K562 (cell line): Measurements from ENCODE around the gene JUND. TPM values are rescaled to one million over a fixed set of nuclear protein-coding genes. Genes with fewer than 3 reads are reported as not detected.

Source experiments
- ATAC-seq: fragments of 200-7000 bp; cut with Tn5 transposase; 3 replicates; pipeline ENCODE4 v1.9.1; 2020; ENCODE audit warnings: moderate library complexity
- BruUV-seq: library from RNA; stranded (reverse); fragments of 400-500 nt; replicated peaks from 2 replicates; lab custom pipeline; 2021; lab: Mats Ljungman, UMichigan
- CTCF ChIA-PET: fragments of 300-600 bp; formaldehyde crosslinking; extraction: SDS; loops from one replicate; lab custom pipeline; 2021; ENCODE audit warnings: low intra/inter-chr PET ratio; lab: Yijun Ruan, JAX
- POLR2A ChIA-PET: fragments of 300-600, 350-650 bp; sonication (Branson Sonifier 250); formaldehyde crosslinking; extraction: SDS; loops from one replicate; lab custom pipeline; 2021; ENCODE audit warnings: antibody characterized with exemption, inconsistent platforms; lab: Yijun Ruan, JAX
- DNase-seq, 4 experiments: peaks; one replicate each; pipeline versions ENCODE4 v3.0.0 to v3.0.0-alpha.2; 2011 to 2018; ENCODE audit warnings: low spot score in 3 of 4, mixed read lengths in 3 of 4; ENCODE audit errors: extremely low read depth in 1 of 4
- FAIRE-seq: peaks from 2 replicates; lab custom pipeline; 2011; peaks lifted over from hg19 to GRCh38; lab: Jason Lieb, UNC
- H2AFZ ChIP-seq: 2 replicates; pipeline ENCODE4 v1.6.0; 2011; ENCODE audit warnings: low read depth, low read length, control low read depth, inconsistent platforms
- H3K27ac ChIP-seq: fragments of 200-600 bp; 3 replicates; pipeline ENCODE4 v1.8.0; 2011; ENCODE audit warnings: low read depth, mild to moderate bottlenecking, control low read depth, inconsistent platforms, low read length, moderate library complexity, mixed read lengths; ENCODE audit errors: extremely low read depth
- H3K27me3 ChIP-seq, 2 experiments: fragments of 300-600 bp in 1 of 2; 2 replicates in 1 of 2; 3 replicates in 1 of 2; pipeline versions ENCODE4 v1.6.0 to v1.8.0; 2011; ENCODE audit warnings: inconsistent platforms in 2 of 2, low read length in 2 of 2, mild to moderate bottlenecking in 1 of 2, mixed read lengths in 1 of 2, moderate library complexity in 1 of 2; ENCODE audit not compliant: control insufficient read depth in 2 of 2, insufficient read depth in 2 of 2
- H3K36me3 ChIP-seq: fragments of 300-600 bp; 3 replicates; pipeline ENCODE4 v1.8.0; 2011; ENCODE audit warnings: mild to moderate bottlenecking, low read length, inconsistent platforms; ENCODE audit not compliant: control insufficient read depth, insufficient read depth
- H3K4me1 ChIP-seq, 2 experiments: fragments of 200-600 bp in 1 of 2; replicated peaks in 1 of 2; 2 replicates in 1 of 2; 3 replicates in 1 of 2; pipeline versions ENCODE4 v1.5.1 to v1.8.0; 2011; ENCODE audit warnings: inconsistent platforms in 2 of 2, low read length in 2 of 2, mild to moderate bottlenecking in 1 of 2, mixed read lengths in 1 of 2, moderate library complexity in 1 of 2; ENCODE audit not compliant: control insufficient read depth in 2 of 2, insufficient read depth in 2 of 2
- H3K4me2 ChIP-seq: 2 replicates; pipeline ENCODE4 v1.6.1; 2011; ENCODE audit warnings: low read length, control low read depth, inconsistent platforms, mixed read lengths; ENCODE audit not compliant: insufficient read depth
- H3K4me3 ChIP-seq: fragments of 200-600 bp; sonication (generic), shearing (Covaris generic); 2 replicates; pipeline ENCODE4 v1.5.1; 2016; ENCODE audit warnings: control low read depth, inconsistent platforms
- H3K79me2 ChIP-seq: fragments of 200-600 bp; 3 replicates; pipeline ENCODE4 v1.8.0; 2011; ENCODE audit warnings: low read length, inconsistent platforms; ENCODE audit not compliant: control insufficient read depth, insufficient read depth
- H3K9ac ChIP-seq, 2 experiments: 2 replicates each; pipeline versions ENCODE4 v1.6.0 to v1.6.1; 2011; ENCODE audit warnings: low read depth in 2 of 2, low read length in 2 of 2, control low read depth in 1 of 2, inconsistent platforms in 1 of 2, mild to moderate bottlenecking in 1 of 2, mixed read lengths in 1 of 2; ENCODE audit not compliant: insufficient read depth in 1 of 2
- H3K9me1 ChIP-seq: one replicate; pipeline ENCODE4 v1.6.0; 2011; ENCODE audit warnings: inconsistent platforms, mild to moderate bottlenecking, low read length, moderate library complexity; ENCODE audit not compliant: control insufficient read depth, insufficient read depth
- H3K9me3 ChIP-seq: replicated peaks from 2 replicates; pipeline ENCODE4 v1.5.1; 2011; ENCODE audit warnings: low read depth, low read length, inconsistent platforms; ENCODE audit not compliant: control insufficient read depth, insufficient read depth
- H4K20me1 ChIP-seq: replicated peaks from 2 replicates; pipeline ENCODE4 v1.6.1; 2011; ENCODE audit warnings: low read length, inconsistent platforms, mixed read lengths; ENCODE audit not compliant: control insufficient read depth, insufficient read depth
- FOXA3 ChIP-seq, 2 experiments: fragments of 450-650 bp in 1 of 2; sonication (generic) in 1 of 2; formaldehyde crosslinking; IDR thresholded peaks in 1 of 2; conservative IDR thresholded peaks in 1 of 2; 2 replicates each; pipeline versions ENCODE4 v1.4.0 to v1.8.0; 2020 to 2022; ENCODE audit warnings: mild to moderate bottlenecking in 2 of 2, missing genetic modification reagents in 1 of 2
- FOXP4 ChIP-seq: sonication (generic); formaldehyde crosslinking; IDR thresholded peaks from 2 replicates; pipeline ENCODE4 v1.8.0; 2022; ENCODE audit warnings: mild to moderate bottlenecking, missing genetic modification reagents, borderline replicate concordance
- HDAC8 ChIP-seq: fragments of 450-650 bp; IDR thresholded peaks from 2 replicates; pipeline ENCODE4 v1.6.1; 2016; ENCODE audit warnings: mild to moderate bottlenecking, missing genetic modification characterization, moderate library complexity, missing compliant biosample characterization
- POLR2G ChIP-seq: fragments of 200-400 bp; formaldehyde crosslinking; IDR thresholded peaks from 2 replicates; pipeline ENCODE4 v1.6.1; 2017; ENCODE audit warnings: low read depth, mild to moderate bottlenecking, antibody characterized with exemption, low read length, moderate library complexity
- RBFOX2 ChIP-seq: fragments of 200-400 bp; formaldehyde crosslinking; IDR thresholded peaks from 2 replicates; pipeline ENCODE4 v1.6.1; 2017; ENCODE audit warnings: low read depth, mild to moderate bottlenecking, low read length, moderate library complexity
- ZNF175 ChIP-seq: fragments of 200-800 bp; sonication (Bioruptor generic); IDR thresholded peaks from 2 replicates; pipeline ENCODE4 v1.6.1; 2016; ENCODE audit warnings: low read depth, mild to moderate bottlenecking, missing genetic modification characterization, missing compliant biosample characterization
- ZNF407 ChIP-seq: fragments of 450-650 bp; IDR thresholded peaks from 2 replicates; pipeline ENCODE4 v1.6.1; 2016; ENCODE audit warnings: low read depth
- WGBS: fragments of 100-300 bp; shearing (Covaris generic); methylation state at CpG from one replicate; pipeline ENCODE4 v1.1.6; 2016; ENCODE audit warnings: low coverage, mixed read lengths; ENCODE audit not compliant: insufficient coverage; ENCODE audit errors: missing lambda C conversion rate; 5-methylcytosine and 5-hydroxymethylcytosine counted together
- in situ Hi-C: fragments of 300-500 bp; cut with MboI; formaldehyde crosslinking; loops from 4 replicates; pipeline ENCODE4 v1.15.0; 2018; ENCODE audit warnings: inconsistent platforms, mixed read lengths
- intact Hi-C: fragments of 100-400 bp; cut with micrococcal nuclease; formaldehyde crosslinking; loops from 2 replicates; pipeline ENCODE4 v1.14.2; 2022
- polyA plus RNA-seq, 8 experiments: library from polyadenylated mRNA; depleted of rRNA in 4 of 8; stranded (reverse) in 5 of 8; unstranded in 3 of 8; fragments of >200 nt; fragmentation: Nextera tagmentation in 2 of 8; fragmentation: Illumina TruSeq in 1 of 8; extraction: Ambion mirVana in 2 of 8; extraction: Trizol in 1 of 8; gene quantifications; 2 replicates each; pipeline versions ENCODE4 v1.2.1 to v1.2.3, GENCODE V29; 2011 to 2014; ENCODE audit warnings: inconsistent platforms in 1 of 8, missing spikeins in 1 of 8
- total RNA-seq, 7 experiments: library from RNA; depleted of rRNA in 6 of 7; stranded (reverse); fragments of >200 nt in 6 of 7; fragmentation: Illumina TruSeq in 2 of 7; extraction: Trizol in 2 of 7; gene quantifications; 2 replicates each; pipeline versions ENCODE4 v1.2.1 to v1.2.3, GENCODE V29; 2011 to 2021; ENCODE audit warnings: low replicate concordance in 1 of 7
- TF ChIP-seq, protein P1 (sequence below): fragments of 250-450 bp; sonication (Bioruptor Pico); IDR thresholded peaks from 2 replicates; pipeline ENCODE4 v1.8.0; 2022; ENCODE audit warnings: moderate library complexity, mild to moderate bottlenecking, inconsistent platforms
- TF ChIP-seq, protein P2 (sequence below): fragments of 450-650 bp; formaldehyde crosslinking; IDR thresholded peaks from 2 replicates; pipeline ENCODE4 v1.4.0; 2020; ENCODE audit warnings: mild to moderate bottlenecking, moderate library complexity

Gene JUND
- total and polyA plus RNA-seq, 9 of the 15 experiments (the other 6 are each of a cell fraction or from before 2014, with no cell fraction given): 6.4 to 286 (median 42.3) TPM

DNA sequence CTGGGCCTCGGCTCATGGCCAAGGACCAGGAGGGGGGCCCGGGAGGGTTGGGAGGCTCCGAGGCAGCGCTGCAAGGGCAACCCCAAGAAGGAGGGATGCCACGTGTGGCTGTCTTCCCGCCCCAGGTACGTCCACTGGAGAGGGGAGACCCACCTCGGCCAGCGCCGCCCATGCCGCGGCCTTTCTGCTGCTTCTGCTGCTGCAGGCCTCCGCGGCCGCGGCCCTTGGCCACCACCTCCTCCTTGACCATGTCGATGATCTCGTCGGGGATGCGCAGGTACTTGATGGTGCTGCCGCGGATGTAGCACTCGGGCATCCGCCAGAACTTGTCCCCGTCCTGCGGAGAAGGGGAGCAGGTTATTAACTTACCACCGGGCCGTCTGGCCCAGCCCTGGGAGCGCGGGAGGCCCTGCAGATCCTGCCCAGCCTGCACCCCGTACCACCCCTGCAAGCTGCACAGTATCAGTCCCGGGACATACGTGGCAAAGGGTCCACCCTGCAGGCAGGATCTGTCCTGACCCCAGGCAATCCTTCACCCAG, 28.2 kb upstream of the JUND start:
- Histone ChIP-seq H3K4me3 (no peak overlapping the region), H3K4me1 (peaks cover 6 to 75% of the 10 kb centered on the region in 2 experiments; a peak in 4 of 5 replicates), H3K4me2 (no peak overlapping the region), H3K36me3 (peaks cover 89% of the 10 kb centered on the region), H3K79me2 (peaks cover 14% of the 10 kb centered on the region), H3K9me1 (no peaks in the 10 kb centered on the region), H3K9ac (peak overlapping the region in 1 of 2 experiments; percentile 46; a peak in 1 of 4 replicates), H4K20me1 (no peaks in the 10 kb centered on the region), H3K27ac (no peak overlapping the region), H2AFZ (no peak overlapping the region), H3K9me3 (no peaks in the 10 kb centered on the region), H3K27me3 (no peaks in the 10 kb centered on the region)
- 94% methylated on average over 17 of the region's 33 CpGs for WGBS
- in situ Hi-C loops: no loop called here
- ChIA-PET CTCF (no interaction called here), POLR2A (no interaction called here)
- DNase-seq (peak in 1 of 4 experiments; percentile 6), FAIRE-seq (no peak), ATAC-seq (no peak)
- intact Hi-C loops: no loop called here
- BruUV-seq: no TSS peak
- TF ChIP-seq ZNF175 (CRISPR knock-in tag): no peak
- no peak for TF ChIP-seq FOXP4 (CRISPR knock-in tag)
- TF ChIP-seq, protein P1, sequence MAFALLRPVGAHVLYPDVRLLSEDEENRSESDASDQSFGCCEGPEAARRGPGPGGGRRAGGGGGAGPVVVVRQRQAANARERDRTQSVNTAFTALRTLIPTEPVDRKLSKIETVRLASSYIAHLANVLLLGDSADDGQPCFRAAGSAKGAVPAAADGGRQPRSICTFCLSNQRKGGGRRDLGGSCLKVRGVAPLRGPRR (CRISPR knock-in tag): no peak
- TF ChIP-seq FOXA3 (CRISPR knock-in tag; conservative IDR thresholded peaks at IDR 0.05 in 1 of 2, IDR thresholded peaks at IDR 0.05 in 1 of 2): no peak
- peak; percentile 59 for TF ChIP-seq RBFOX2
- TF ChIP-seq, protein P2, sequence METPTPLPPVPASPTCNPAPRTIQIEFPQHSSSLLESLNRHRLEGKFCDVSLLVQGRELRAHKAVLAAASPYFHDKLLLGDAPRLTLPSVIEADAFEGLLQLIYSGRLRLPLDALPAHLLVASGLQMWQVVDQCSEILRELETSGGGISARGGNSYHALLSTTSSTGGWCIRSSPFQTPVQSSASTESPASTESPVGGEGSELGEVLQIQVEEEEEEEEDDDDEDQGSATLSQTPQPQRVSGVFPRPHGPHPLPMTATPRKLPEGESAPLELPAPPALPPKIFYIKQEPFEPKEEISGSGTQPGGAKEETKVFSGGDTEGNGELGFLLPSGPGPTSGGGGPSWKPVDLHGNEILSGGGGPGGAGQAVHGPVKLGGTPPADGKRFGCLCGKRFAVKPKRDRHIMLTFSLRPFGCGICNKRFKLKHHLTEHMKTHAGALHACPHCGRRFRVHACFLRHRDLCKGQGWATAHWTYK (CRISPR knock-in tag): no peak
- TF ChIP-seq ZNF407: no peak
- no peak for TF ChIP-seq HDAC8
- peak; percentile 66 for TF ChIP-seq POLR2G
